ENCODE data around the gene LRCH4.

GRCh38 chr7:100555701-100556100 is 30.2 kb downstream of the LRCH4 start:
- TF ChIP-seq JUN (IDR thresholded peaks at IDR 0.05; ENCODE audit: borderline replicate concordance, insufficient read depth, insufficient read length, low read depth): no peak
- no peak for TF ChIP-seq EZH2 (IDR thresholded peaks at IDR 0.05; ENCODE audit: borderline replicate concordance, low read depth, low read length, severe bottlenecking)
- no peak for TF ChIP-seq POLR2AphosphoS5 (IDR thresholded peaks at IDR 0.05; ENCODE audit: insufficient read depth, low read depth, low read length)
